ENCODE measurements around the gene EPHA2. TPM values are rescaled to one million over a fixed set of nuclear protein-coding genes. Genes with fewer than 3 reads are reported as not detected.

Gene EPHA2
- total and polyA plus RNA-seq, 4 donors, result 2.9 to 11.1 (median 6.8) TPM

GRCh38 chr1:16129921-16130543 is 25.8 kb downstream of the EPHA2 start:
- Histone ChIP-seq H3K27ac (ENCODE audit: low read depth in 1 of 2, low read length in 2 of 2) (no peak overlapping the region), H3K27me3 (ENCODE audit: control insufficient read depth in 4 of 4, insufficient read depth in 4 of 4, low read length in 3 of 4) (no peaks in the 10 kb centered on the region), H3K4me3 (ENCODE audit: low read depth in 1 of 3, low read length in 3 of 3) (no peak overlapping the region), H3K9ac (ENCODE audit: low read depth in 1 of 2, low read length in 2 of 2) (no peak overlapping the region), H3K36me3 (ENCODE audit: control insufficient read depth in 4 of 4, insufficient read depth in 3 of 4, low read depth in 1 of 4, low read length in 3 of 4) (peaks cover 25 to 83% (median 45%) of the 10 kb centered on the region in 4 donors), H3K4me1 (ENCODE audit: control insufficient read depth in 4 of 4, insufficient read depth in 4 of 4, low read length in 3 of 4) (peaks cover 0 to 3% (median 0%) of the 10 kb centered on the region in 4 donors), H3K9me3 (ENCODE audit: control insufficient read depth in 4 of 4, low read length in 3 of 4) (no peaks in the 10 kb centered on the region)
- TF ChIP-seq RXRA (IDR thresholded peaks at IDR 0.05), result no peak
- no peak for TF ChIP-seq FOXA1 (IDR thresholded peaks at IDR 0.05)
- TF ChIP-seq NR2F2 (IDR thresholded peaks at IDR 0.05), result no peak
- TF ChIP-seq JUND (IDR thresholded peaks at IDR 0.05), result no peak
- TF ChIP-seq MAX (IDR thresholded peaks at IDR 0.05), result no peak
- TF ChIP-seq FOXA2 (IDR thresholded peaks at IDR 0.05), result no peak
- no peak for TF ChIP-seq SP1 (IDR thresholded peaks at IDR 0.05)
- TF ChIP-seq EGR1 (IDR thresholded peaks at IDR 0.05; ENCODE audit: low read depth in 2 of 2), result no peak
- TF ChIP-seq RAD21 (IDR thresholded peaks at IDR 0.05), result no peak
- TF ChIP-seq YY1 (IDR thresholded peaks at IDR 0.05), result no peak
- TF ChIP-seq REST (IDR thresholded peaks at IDR 0.05), result no peak
- no peak for TF ChIP-seq CTCF (IDR thresholded peaks at IDR 0.05; ENCODE audit: low read depth, low read length, missing input control)
- no peak for TF ChIP-seq HNF4G (IDR thresholded peaks at IDR 0.05)
- TF ChIP-seq ATF3 (IDR thresholded peaks at IDR 0.05), result no peak
- no peak for TF ChIP-seq TAF1 (conservative IDR thresholded peaks at IDR 0.05)
- no peak for TF ChIP-seq ZBTB33 (IDR thresholded peaks at IDR 0.05)
- TF ChIP-seq GABPA (IDR thresholded peaks at IDR 0.05 in 1 of 2, conservative IDR thresholded peaks at IDR 0.05 in 1 of 2), result no peak
- no peak for TF ChIP-seq HNF4A (conservative IDR thresholded peaks at IDR 0.05)
- WGBS, result 93% methylated on average over 16 of the region's 16 CpGs
- DNase-seq (ENCODE audit: low spot score), result no peak

All from liver (tissue), 9 donors.